Lower lobe of right lung (tissue), 2 donors: ENCODE data around the gene AHCY. TPM values are rescaled to one million over a fixed set of nuclear protein-coding genes. Genes with fewer than 3 reads are reported as not detected.
"Not testable (repeated sequence)": the region's sequence is repeated elsewhere in the genome, so short reads cannot be mapped to it uniquely, and the experiment has no call there.

Experiments used
- ATAC-seq, 2 donors: fragments of 200-7000 bp; cut with Tn5 transposase; one replicate each; pipeline ENCODE4 v1.9.1; 2020 to 2022; ENCODE audit warnings: mild to moderate bottlenecking in 2 of 2, moderate library complexity in 2 of 2
- DNase-seq: peaks from one replicate; pipeline ENCODE4 v3.0.0-alpha.2; 2020
- H3K27ac ChIP-seq: fragments of 200-600 bp; one replicate; pipeline ENCODE4 v1.8.0; 2022
- H3K27me3 ChIP-seq: fragments of 200-600 bp; one replicate; pipeline ENCODE4 v1.8.0; 2022; ENCODE audit warnings: low read depth
- H3K36me3 ChIP-seq: fragments of 200-600 bp; one replicate; pipeline ENCODE4 v1.8.0; 2022; ENCODE audit warnings: mild to moderate bottlenecking
- H3K4me1 ChIP-seq: fragments of 200-600 bp; one replicate; pipeline ENCODE4 v1.8.0; 2022
- H3K4me3 ChIP-seq: fragments of 200-600 bp; one replicate; pipeline ENCODE4 v1.8.0; 2022; ENCODE audit warnings: mild to moderate bottlenecking
- H3K9me3 ChIP-seq: fragments of 200-600 bp; one replicate; pipeline ENCODE4 v1.8.0; 2022
- intact Hi-C: fragments of 100-400 bp; cut with DNase I; formaldehyde crosslinking; loops from one replicate; pipeline ENCODE4 v1.11.0; 2022
- total RNA-seq: library from RNA; stranded (reverse); fragmentation: NEBNext Ultra II Directional; extraction: Animal tissue kit (Norgen Biotek cat#: 25700); gene quantifications from one replicate; pipeline ENCODE4 v1.2.1, GENCODE V29; 2021
- TF ChIP-seq, protein P1 (sequence below): fragments of 200-600 bp; IDR thresholded peaks from one replicate; pipeline ENCODE4 v1.8.0; 2022; ENCODE audit warnings: antibody characterized with exemption, mild to moderate bottlenecking
- donor health status: DM: no; HTN: yes; CAD: no; lungs with severe emphysema.

Gene AHCY
- total RNA-seq, 1 donor from 2014 or later: 63.8 TPM

DNA sequence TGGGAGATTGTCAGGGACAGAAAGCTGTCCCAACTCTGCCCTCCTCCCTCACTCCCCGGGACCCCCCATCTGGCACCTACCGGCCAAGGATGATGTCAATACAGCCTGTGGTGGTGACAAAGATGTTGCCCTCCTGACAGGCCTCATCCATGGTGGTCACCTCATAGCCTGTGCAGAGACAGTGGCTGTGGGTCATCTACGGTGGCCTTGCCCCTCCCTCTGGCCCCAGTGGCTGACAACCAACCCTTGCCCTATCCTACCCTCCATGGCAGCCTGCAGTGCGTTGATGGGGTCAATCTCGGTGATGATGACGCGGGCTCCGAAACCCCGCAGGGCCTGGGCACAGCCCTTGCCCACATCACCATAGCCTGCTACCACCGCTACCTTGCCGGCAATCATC is 12.7 kb downstream of the AHCY start:
- TF ChIP-seq, protein P1, sequence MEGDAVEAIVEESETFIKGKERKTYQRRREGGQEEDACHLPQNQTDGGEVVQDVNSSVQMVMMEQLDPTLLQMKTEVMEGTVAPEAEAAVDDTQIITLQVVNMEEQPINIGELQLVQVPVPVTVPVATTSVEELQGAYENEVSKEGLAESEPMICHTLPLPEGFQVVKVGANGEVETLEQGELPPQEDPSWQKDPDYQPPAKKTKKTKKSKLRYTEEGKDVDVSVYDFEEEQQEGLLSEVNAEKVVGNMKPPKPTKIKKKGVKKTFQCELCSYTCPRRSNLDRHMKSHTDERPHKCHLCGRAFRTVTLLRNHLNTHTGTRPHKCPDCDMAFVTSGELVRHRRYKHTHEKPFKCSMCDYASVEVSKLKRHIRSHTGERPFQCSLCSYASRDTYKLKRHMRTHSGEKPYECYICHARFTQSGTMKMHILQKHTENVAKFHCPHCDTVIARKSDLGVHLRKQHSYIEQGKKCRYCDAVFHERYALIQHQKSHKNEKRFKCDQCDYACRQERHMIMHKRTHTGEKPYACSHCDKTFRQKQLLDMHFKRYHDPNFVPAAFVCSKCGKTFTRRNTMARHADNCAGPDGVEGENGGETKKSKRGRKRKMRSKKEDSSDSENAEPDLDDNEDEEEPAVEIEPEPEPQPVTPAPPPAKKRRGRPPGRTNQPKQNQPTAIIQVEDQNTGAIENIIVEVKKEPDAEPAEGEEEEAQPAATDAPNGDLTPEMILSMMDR: no peak
- Histone ChIP-seq H3K27me3 (no peaks in the 10 kb centered on the region), H3K4me1 (no peaks in the 10 kb centered on the region), H3K36me3 (peaks cover 84% of the 10 kb centered on the region), H3K9me3 (no peaks in the 10 kb centered on the region), H3K4me3 (no peak overlapping the region), H3K27ac (no peak overlapping the region)
- no peak for ATAC-seq
- intact Hi-C loops: no loop called here
- DNase-seq: no peak

GRCh38 chr20:34287500-34287899 is 15.7 kb downstream of the AHCY start:
- ATAC-seq, DNase-seq, H3K9me3 ChIP-seq, intact Hi-C loops, H3K4me3 ChIP-seq, H3K27ac ChIP-seq, H3K27me3 ChIP-seq, H3K4me1 ChIP-seq: not testable (repeated sequence)
- H3K36me3 ChIP-seq: peaks cover 90% of the 10 kb centered on the region

DNA sequence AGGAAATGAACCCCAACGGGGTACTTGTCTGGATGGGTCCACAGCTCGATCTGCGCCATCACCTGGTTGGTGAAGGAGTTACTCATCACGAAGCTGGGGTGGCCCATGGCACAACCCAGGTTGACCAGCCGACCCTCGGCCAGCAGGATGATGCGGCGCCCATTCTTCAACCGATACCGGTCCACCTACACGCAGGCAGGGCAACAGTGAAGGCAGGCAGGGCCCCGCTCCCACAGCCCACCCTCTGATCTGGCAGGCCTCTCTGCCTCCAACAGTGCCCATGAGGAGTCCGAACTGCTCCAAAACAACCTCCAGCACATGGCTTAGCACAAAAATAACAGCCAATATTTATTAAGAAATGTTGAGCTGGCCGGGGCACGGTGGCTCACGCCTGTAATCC is 17.7 kb downstream of the AHCY start:
- no peak for ATAC-seq
- H3K27me3 ChIP-seq: no peaks in the 10 kb centered on the region
- H3K4me3 ChIP-seq: no peak overlapping the region
- DNase-seq: no peak
- H3K9me3 ChIP-seq: no peaks in the 10 kb centered on the region
- peaks cover 88% of the 10 kb centered on the region for H3K36me3 ChIP-seq
- intact Hi-C loops: no loop called here
- TF ChIP-seq, protein P1: no peak
- H3K4me1 ChIP-seq: no peaks in the 10 kb centered on the region
- no peak overlapping the region for H3K27ac ChIP-seq

DNA sequence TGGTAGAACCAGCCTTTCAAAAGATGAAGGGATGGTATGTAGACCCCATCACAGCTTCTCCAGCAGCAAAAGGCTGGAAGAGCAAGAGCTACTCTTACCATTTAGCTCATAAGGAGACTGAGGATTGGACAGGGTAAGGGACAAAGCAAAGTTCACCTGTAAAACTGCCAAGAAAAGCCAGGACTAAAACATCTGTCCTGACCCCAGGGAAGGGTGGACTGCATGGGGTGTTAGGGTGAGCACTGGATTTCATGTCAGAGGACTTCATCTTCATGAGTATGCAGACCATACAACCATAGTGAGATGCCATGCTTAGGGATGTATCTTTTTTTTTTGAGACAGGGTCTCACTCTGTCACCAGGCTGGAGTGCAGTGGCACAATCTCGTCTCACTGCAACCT is 19.3 kb downstream of the AHCY start:
- no peak for DNase-seq
- H3K27me3 ChIP-seq: no peaks in the 10 kb centered on the region
- no peak for ATAC-seq
- no peaks in the 10 kb centered on the region for H3K4me1 ChIP-seq
- H3K4me3 ChIP-seq: no peak overlapping the region
- no peaks in the 10 kb centered on the region for H3K9me3 ChIP-seq
- peaks cover 87% of the 10 kb centered on the region for H3K36me3 ChIP-seq
- H3K27ac ChIP-seq: no peak overlapping the region
- TF ChIP-seq, protein P1: no peak
- intact Hi-C loops: no loop called here

DNA sequence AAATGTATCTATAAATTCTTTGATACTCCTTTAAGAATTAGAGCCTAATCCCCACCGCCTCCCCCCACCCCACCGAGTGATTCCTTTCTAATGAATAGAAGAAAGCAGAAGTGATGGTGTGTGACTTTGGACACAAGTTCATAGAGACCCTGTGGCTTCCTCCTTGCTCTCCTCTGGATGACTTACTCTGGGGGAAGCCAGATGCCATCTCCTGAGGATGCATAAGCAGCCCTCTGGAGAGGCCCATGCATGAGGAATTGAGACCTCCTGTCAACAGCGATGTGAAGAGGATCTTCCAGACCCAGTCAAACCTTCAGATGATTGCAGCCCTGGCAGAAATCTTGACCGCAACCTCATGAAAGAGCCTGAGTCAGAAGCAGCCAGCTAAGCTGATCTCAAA is 21.1 kb downstream of the AHCY start:
- H3K27me3 ChIP-seq: no peaks in the 10 kb centered on the region
- intact Hi-C loops: no loop called here
- H3K36me3 ChIP-seq: peaks cover 81% of the 10 kb centered on the region
- TF ChIP-seq, protein P1: no peak
- ATAC-seq (no peak), DNase-seq (no peak)
- H3K4me3 ChIP-seq: no peak overlapping the region
- no peaks in the 10 kb centered on the region for H3K4me1 ChIP-seq
- H3K27ac ChIP-seq: no peak overlapping the region
- H3K9me3 ChIP-seq: no peaks in the 10 kb centered on the region

DNA sequence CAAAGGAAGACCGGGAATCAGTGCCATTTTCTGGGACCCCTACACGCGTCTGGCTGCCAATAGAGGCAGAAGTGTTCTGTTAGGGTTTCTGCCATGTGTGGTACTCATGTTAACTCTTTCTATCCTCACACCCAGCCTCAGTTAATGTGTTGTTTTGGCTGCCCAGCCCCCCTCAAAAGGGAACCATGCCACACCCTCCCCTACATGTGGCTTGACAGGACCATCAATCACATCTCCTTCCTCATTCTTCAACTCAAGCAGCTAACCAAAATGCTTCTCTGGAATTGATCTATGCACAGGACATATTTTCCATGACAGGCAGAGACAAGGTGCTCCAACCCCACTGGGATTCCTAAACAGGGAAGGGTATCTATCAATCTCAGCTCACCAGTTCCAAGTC is 22.0 kb downstream of the AHCY start:
- no peak overlapping the region for H3K4me3 ChIP-seq
- no peaks in the 10 kb centered on the region for H3K27me3 ChIP-seq
- intact Hi-C loops: no loop called here
- ATAC-seq (no peak), DNase-seq (no peak)
- no peaks in the 10 kb centered on the region for H3K4me1 ChIP-seq
- H3K36me3 ChIP-seq: peaks cover 82% of the 10 kb centered on the region
- TF ChIP-seq, protein P1: no peak
- no peaks in the 10 kb centered on the region for H3K9me3 ChIP-seq
- H3K27ac ChIP-seq: no peak overlapping the region
